NCI-H526 (cell line): ENCODE data around the gene ADH4.

Source experiments
- DNase-seq, 2 experiments: peaks; one replicate each; lab custom pipeline; 2025; lab: John Stamatoyannopoulos, UW

ADH4 gene

DNA sequence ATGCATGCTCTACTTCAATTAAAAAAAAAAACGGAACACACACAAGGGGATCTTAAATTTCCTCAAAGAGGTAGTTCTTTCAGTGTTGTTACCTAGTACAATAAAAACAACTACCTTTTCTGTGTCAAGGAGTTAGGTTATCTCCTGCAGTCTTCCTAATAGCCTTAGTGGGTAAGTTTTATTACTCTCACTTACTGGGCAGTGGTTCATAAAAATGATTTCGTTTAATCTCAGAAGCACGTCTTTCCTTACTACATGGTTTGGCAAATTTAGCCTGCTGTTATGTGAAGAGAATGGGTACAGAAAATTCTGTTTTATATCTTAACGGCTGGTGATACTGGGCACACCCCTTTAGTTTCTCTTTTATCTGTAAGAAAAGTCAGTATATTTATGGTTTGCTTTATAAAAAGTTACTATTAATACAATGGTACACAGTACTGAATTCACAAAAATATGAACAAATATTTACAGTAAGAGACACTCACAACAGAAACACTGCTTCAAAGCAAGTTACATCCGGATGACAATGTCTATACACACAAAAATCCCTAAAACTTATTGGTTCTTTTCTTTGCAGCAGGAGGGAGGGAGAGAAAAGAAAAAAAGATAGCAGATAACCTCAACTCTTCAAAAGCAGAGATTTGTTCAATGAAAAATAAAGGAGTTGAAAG lies 64.3 kb downstream of the ADH4 start:
- no peak for DNase-seq

- no peak for DNase-seq
Measured at GRCh38 chr4:99078931-99079624, 65.0 kb downstream of the ADH4 start.

DNA sequence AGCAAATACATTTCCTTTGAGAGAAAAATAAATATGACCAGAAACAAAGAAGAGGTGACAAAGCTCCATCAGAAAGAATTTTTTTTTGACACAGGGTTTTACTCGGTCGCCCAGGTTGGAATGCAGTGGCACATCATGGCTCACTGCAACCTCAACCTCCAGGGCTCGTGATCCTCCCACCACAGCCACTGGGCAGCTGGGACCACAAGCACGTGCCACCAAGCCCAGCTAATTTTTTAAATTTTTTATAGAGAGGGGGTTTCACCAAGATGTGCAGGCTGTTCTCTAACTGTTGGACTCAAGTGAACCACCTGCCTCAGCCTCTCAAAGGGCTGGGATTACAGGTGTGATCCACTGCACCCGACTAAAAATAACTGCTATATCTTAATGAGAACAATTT lies 65.8 kb downstream of the ADH4 start:
- DNase-seq = no peak

GRCh38 chr4:99077177-99077576 lies 66.9 kb downstream of the ADH4 start:
- DNase-seq = no peak

- no peak for DNase-seq
Measured at GRCh38 chr4:99076292-99076976, 67.7 kb downstream of the ADH4 start.

- DNase-seq = no peak
Measured at GRCh38 chr4:99074816-99075215, 69.3 kb downstream of the ADH4 start.
